Nucleus accumbens (tissue), 56 donors: ENCODE measurements around the gene CMTR1.
A peak's percentile ranks its signal among the peaks of the same experiment; 100 is the strongest.

Source experiments
- DNase-seq, 56 donors: peaks; one replicate each; lab custom pipeline; 2025; lab: John Stamatoyannopoulos, UW

The CMTR1 gene

DNA sequence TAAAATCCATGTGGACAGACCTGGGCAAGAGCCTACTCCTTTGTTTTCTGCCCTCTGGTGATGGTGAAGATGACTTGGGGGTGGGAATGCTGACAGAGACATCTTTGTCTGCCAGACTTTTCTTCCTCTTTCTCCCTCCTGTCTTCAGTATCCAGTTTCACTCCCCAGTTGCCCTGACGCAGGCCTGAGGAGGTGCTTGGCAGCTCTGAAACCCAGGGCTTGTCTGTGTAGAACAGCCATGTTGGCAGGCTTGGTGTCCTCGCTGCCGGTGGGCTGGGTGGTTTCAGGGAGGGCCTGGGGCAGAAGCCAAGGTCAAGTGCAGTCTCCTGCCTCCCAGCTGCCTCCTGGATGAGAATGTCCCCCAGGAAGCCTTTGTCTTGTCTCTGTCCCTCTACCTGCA is 44.2 kb downstream of the CMTR1 start:
- peak in 1 of 56 donors; percentile 22 for DNase-seq

- no peak for DNase-seq
These were observed 44.8 kb downstream of the CMTR1 start for GRCh38 chr6:37477656-37478435.

- DNase-seq, result no peak
These were observed 45.8 kb downstream of the CMTR1 start for GRCh38 chr6:37478827-37479226.

DNA sequence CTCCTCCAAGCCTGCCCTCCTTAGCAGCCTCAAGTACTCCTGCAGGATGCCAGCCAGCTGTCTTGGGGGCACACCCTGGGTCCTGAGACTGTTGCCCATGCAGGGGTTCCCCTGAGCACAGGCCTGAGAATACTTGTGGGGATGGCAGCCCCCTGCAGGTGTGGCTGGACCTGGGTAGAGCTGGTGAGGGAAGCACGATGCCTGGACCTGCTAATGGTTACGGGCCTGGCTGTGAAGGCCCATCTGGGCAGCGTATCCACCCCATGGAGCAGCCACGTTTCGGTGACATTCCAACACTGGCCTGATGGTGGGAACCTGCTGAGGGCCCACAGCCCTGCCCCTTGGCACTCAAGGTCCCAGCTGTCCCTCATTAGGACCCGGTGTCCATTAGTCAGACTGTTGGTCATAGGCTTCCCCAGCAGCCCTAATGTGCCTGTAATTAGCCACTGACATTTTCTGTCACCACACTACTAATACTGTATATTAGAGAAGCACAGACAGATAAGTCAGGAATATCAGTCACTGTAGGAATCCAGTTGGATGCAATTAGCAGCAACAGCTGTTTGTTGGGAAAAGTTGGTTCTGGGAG is 46.3 kb downstream of the CMTR1 start:
- no peak for DNase-seq

DNA sequence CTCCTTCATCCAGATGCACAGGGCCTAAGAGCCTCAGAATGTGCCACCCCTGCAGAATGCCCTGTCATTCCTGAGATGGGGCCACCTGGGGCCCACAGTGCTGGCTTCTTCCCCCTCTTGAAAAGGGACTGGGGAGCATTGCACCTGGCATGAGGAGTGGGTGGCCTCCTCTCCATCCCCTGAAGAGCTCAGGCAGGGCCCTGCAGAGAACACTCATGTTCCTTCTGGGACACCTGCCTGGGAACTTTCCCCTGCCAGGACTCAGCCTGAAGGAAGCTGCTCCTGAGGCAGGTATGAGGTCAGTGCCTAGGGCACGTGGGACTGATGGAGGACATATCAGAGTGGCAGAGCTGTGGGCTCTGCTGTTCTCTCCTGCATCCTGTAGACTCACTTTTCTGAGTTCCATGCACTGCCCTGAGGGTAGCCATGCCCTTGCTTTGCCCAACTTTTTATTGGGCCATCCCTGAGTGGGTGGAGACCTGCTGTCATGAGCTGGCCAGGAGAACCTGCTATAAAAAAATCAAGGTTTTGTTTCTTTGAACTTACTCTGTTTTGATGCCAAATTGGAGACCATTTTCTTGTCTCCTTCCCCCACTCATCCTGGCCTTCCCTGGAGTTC is 47.2 kb downstream of the CMTR1 start:
- no peak for DNase-seq

- DNase-seq, result no peak
These were observed 48.0 kb downstream of the CMTR1 start for GRCh38 chr6:37480951-37481534.

- no peak for DNase-seq
These were observed 48.9 kb downstream of the CMTR1 start for GRCh38 chr6:37481711-37482605.

DNA sequence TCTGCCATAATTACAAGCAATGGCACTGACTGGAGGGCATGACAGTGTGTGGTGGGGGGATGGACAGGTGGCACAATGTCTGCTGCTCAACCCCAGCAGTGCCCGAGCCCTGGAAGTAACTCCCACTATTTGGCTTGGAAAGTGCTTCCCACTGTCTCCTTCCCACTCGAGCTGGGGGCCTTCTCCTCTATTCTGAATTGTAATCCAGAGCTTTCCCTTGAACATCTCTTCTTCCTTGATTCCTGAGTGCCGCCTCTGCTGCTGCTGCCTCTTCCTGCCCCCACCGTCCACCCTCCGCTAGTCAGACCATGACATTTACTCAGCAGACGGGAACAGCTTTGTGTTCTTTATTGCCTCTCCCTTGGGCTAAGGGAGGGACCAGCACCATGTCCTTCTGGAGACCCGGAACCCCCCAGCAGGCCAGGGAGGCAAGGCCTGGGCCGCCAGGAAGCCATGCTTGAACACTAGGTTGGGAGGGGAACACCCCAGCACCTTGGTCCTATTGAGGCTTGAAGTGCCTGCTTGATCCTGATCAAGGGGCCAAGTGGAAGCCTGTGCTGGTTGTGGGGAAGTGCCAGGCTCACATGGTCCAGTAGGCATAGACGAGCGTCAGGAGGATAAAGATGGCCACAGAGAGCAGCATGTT is 49.7 kb downstream of the CMTR1 start:
- no peak for DNase-seq

GRCh38 chr6:37483252-37483901 is 50.4 kb downstream of the CMTR1 start:
- no peak for DNase-seq

DNA sequence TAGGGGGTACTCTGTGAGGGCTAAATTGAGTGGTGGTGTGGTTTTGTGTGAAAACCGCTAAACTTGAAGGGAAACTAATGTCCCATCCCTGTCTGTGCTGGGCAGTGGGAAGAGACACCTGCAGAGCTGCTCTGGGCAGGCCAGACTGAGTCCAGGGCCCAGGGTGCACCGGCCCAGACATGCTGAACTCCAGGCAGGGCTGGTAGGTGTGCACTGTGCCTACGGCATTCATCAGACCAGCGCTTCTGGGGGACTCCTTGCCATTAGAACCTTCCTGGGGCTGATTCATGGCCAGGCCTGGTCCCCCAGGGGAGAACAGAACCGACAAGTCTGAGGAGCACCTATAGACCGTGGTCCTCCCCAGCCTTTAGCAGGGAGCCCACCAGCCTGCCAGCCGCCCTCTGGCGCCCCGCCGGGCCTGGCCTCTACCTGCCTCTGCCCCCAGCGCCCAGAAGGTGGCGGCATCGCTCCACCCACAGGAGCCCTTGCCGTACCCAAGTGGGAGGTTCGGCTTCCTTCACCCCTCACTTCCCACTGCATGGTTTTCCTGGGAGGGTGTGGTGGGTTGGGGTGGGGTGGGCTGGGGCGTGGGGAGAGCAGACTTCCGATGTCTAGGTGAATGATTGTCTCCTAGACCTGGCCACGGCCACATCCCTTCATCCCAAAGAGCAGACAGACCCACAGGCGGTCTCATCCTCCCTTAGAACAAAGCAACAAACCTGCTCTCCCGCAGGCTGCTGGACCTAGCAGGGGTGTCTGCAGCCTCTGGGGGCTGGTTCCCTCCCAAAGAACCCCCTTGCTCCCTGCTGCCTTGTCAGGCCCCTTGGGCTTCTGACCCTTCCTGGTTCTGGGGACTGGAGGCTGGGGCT is 51.1 kb downstream of the CMTR1 start:
- peak in 45 of 56 donors; percentile 13 to 77 (median 44) for DNase-seq

- DNase-seq, result no peak
These were observed 51.8 kb downstream of the CMTR1 start for GRCh38 chr6:37484786-37485170.

DNA sequence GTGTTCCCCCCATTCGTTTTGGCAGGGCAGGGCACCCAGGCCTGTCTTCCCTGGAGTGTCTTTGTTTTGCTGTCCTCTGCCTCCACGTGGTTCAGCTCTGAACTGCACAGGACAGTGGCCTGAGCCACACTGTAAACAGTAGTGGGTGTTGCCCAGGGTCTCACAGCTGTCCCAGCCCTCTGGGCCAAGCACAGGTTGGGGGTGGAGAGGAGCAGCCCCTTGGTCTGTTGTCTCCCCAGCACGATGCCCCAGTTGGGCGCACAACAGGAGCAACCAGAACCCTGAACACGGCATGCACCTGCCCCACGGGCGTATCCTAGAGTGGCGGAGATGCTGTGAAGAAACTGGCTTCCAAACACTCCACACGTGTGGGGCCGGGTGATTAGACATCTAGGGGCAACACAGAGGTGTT is 52.3 kb downstream of the CMTR1 start:
- no peak for DNase-seq

DNA sequence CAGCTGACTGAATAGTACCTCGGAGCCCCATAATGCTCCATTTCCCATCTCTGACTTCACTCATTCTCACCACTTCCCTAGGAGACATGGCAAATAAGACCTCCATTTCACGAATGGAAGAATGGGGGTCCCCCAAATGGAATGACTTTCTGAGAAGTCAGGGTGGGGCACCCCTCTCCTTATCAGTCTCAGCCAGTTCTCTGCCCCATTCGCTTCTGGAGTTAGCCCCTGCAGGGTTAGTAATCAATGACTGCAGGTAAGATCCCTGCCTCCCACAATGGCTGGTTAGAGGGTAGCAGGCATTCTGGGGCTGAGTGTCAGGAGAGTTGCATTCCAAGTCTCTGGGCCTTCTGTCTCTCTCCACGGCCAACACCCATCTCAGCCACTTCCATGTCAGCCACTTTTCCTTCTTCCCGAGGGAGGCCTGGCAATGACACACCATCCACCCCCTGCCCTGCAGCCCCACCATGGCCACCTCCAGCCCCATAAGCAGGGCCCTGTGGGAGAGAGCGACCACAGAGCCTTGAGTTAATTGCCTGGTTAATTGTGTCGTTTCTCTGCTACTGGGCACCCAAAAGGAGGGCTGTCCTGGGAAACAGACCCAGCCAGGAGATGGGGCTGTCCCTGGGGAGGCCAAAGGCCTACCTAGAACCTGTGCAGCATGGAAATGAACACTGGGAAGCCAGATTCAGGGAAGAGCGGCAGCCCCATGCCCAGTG is 53.3 kb downstream of the CMTR1 start:
- no peak for DNase-seq

GRCh38 chr6:37487591-37488380 is 54.8 kb downstream of the CMTR1 start:
- no peak for DNase-seq

- no peak for DNase-seq
These were observed 55.5 kb downstream of the CMTR1 start for GRCh38 chr6:37488476-37488875.

DNA sequence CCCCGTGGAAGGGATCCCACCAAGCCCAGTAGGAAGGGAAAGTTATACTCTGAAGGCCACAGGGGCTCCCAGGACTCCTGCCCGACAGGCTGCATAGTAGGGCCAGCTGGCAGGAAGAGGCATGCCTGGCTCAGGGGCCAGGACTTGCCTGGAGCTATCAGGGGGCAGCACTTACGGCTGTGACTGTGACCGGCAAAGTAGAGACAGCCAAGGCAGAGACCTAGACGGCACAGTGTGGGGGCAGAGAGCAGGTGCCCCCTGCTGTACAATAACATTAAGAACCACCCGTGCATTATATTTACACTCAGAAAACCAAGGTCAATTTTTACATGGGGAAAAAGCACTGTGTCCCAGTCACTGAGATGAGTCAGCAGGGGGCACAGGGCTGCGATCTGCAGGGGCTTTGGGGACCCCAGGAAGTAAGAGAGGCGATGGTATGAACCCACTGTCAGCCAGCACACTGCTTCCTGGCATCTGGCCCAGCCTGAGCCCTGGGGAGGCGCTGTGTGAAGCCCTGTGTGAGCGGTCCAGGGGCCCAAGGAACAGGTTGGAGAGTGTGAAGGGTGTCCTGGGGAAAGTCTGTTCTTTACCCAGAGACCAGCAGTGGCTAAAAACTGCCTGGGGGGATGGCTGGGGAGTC is 56.8 kb downstream of the CMTR1 start:
- peak in 2 of 56 donors; percentile 14 to 28 for DNase-seq
